ENCODE data around the gene PGLYRP2.
"Not testable (repeated sequence)": the region's sequence is repeated elsewhere in the genome, so short reads cannot be mapped to it uniquely, and the experiment has no call there.

Gene PGLYRP2

DNA sequence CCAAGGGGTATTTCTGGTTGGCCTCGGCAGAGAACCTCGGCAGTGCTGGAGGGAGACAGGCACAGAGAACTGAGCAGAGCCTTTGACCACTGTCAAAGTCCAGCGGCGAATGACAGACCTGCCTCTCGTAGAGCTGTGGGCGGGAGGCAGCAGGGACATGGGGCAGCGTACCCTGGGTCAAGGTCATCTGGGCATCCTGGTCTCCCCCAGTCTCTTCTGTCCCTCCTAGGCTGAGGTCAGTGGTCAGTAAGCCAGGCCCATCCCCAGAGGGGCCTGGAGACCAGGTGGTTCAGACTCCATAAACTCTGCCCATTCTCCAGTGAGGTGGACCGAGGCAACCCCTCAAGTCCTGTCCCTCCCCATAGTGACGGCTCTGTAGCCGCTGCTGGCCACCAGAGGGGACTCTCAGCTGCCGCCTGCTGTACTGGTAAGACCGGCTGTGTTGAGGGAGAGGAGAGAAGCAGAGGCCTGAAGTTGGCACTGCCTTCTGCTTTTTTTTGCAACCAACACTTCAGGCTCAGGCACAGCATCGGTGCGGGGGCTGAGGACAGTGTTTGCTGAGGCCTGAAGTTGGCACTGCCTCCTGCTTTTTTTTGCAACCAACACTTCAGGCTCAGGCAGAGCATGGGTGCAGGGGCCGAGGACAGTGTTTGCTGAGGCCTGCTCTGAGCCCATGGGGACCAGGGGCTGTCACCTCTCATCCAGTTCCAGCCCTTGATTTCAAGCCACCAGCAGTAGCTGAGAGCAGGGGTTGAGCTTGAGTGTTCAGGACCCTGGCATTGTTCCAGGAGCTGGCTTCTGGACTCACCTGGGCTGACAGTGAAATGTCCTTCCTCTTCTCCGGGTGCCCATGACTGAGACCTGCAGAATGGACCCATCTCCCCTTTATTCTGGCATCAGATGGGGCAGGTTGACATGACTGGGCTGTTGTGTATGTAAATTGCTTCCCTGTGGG, at the start of gene PGLYRP2:
Gene PGLYRP2 (minus strand): TSS at position 111 of the 955 bp plus-strand sequence. CDS start 130 bp downstream, outside the sequence.
- no peak for DNase-seq

GRCh38 chr19:15527705-15528104, 48.4 kb upstream of the PGLYRP2 start:
- DNase-seq: no peak

DNA sequence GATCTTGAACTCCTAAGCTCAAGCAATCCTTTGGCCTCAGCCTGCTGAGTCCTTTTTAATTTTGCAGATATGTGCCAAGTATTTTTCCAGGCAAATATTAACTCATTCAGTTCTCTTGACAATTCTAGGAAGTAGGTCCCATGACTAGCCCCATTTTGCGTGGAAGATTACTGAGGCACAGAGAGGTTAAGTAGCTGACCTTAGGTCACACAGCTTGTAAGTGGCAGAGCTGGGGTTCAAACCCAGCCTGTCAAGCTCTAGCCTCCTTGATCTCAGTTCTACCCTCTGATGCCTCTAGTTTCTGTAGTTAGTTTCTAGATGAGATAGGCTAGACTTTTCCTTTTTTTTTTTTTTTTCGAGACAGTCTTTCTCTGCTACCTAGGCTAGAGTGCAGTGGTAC, 47.1 kb upstream of the PGLYRP2 start:
- no peak for DNase-seq

- no peak for DNase-seq
Measured at GRCh38 chr19:15525291-15525690, 46.0 kb upstream of the PGLYRP2 start.

- DNase-seq: no peak
Measured at GRCh38 chr19:15524781-15525180, 45.5 kb upstream of the PGLYRP2 start.

- DNase-seq: no peak
Measured at GRCh38 chr19:15519433-15519976, 40.2 kb upstream of the PGLYRP2 start.

- no peak for DNase-seq
Measured at GRCh38 chr19:15517778-15518177, 38.5 kb upstream of the PGLYRP2 start.

- DNase-seq: no peak
Measured at GRCh38 chr19:15516363-15516762, 37.1 kb upstream of the PGLYRP2 start.

DNA sequence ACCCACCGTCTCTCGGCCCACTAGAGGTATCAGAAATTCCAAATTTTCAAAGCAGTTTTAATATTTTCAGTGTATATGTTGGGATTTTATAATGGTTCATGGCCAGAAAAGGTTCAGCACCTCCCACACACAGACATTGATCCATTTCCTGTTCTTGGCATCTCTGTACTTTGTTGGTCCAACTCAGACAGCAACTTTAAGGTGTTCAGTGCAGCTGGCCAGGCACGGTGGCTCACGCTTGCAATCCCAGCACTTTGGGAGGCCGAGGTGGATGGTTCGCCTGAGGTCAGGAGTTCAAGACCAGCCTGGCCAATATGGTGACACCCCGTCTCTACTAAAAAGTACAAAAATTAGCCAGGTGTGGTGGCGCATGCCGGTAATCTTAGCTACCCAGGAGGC, 35.9 kb upstream of the PGLYRP2 start:
- DNase-seq: not testable (repeated sequence)

- no peak for DNase-seq
Measured at GRCh38 chr19:15511671-15512424, 32.5 kb upstream of the PGLYRP2 start.

DNA sequence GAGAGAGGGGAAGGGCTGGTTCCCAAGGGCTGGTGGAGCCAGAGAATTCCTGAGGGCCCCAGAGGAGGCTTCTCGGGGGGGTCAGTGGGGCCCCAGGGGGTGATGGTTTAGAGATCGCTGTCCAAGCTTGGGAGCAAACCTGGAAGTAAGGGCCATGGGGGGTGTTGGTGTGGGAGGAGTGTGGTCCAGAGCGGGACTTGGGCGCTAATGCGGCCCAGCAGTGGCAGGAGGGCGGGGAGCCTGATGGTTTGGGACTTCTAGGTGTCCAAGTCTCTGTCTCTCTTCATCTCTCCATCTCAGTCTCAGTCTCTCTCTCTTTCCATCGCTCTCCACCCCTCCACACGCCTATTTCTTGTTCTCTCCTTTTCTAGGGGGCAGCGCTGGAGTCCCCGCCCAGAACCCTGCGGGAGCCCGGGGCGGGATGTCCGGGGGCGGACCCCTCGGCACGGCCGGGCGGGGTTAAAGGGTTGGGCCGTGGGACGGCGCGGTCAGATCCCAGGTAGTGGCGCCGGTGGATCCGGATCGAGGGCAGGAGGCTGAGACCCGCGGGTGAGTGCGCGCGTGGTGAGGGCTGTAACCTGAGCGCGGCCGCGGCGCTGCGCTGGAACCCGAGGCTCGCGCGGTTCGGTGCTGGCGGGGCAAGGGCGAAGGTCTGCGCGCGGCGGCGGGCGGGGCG, 28.9 kb upstream of the PGLYRP2 start, which contains the start of gene CYP4F22:
Gene CYP4F22 (plus strand): TSS at position 491 of the 676 bp plus-strand sequence. CDS start 16,812 bp downstream, outside the sequence.
- DNase-seq: no peak

DNA sequence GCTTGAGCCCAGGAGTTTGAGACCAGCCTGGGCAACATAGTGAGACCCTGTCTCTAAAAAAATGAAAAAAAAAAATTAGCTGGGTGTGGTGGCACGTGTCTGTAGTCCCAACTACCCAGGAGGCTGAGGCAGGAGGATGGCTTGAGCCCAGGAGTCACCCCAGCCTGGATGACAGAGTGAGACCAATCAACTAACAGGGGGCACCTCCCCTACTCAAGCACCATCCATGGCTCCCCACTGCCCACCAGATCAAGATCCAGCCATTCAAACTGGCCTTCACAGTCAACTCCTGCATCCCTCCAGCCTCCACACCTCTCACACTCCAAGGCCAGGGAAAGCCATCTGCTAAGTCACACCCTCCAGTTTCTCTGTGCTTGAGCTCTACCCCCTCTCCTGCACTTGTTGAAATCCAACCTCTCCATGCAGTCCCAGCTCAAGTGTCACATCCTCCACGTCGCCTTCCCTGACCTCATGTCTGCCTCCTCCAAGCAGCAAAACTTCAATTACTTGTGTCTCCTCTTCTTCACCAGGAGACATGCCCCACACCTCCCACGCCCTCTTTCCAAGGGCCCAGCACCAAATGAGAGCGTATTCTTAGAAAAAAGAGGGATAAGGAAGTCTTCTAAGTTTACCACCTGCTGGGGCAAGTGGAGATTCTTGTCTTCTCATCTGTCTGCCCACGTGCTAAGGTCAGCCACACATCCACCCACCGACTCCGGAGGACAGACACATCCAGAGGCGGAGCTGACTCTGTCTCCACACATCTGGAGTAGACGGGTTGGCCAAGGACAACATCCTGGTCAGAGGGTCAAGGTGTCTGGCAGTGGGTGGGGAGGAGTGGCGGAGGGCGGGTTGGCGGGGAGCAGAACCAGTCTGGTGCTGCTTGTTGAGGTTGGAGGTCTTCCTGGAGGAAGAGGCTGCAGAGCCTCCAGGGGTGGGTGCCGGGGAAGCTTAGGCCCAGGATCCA, 28.1 kb upstream of the PGLYRP2 start:
- DNase-seq: no peak

GRCh38 chr19:15506074-15506571, 26.8 kb upstream of the PGLYRP2 start:
- DNase-seq: no peak

DNA sequence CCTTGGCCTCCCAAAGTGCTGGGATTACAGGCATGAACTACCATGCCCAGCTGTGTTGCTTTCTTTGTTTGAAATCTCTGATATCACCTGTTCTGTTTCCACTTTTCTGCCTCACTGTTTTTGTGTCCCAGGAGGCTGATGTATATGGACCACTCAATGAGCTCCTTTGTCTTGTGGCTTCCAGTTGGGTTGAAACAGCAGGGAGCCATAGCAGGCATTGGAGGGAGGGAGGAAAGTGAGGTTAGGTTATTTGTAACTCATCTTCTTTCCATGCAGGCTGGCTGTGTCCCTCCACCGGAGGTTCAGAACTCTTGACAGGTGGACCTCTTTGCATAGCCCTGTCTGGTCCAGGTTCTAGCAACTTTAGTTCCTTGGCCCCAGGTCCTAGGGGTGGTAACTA, 23.0 kb upstream of the PGLYRP2 start:
- DNase-seq: no peak

GRCh38 chr19:15501596-15501995, 22.3 kb upstream of the PGLYRP2 start:
- DNase-seq: no peak

- no peak for DNase-seq
Measured at GRCh38 chr19:15498910-15499309, 19.6 kb upstream of the PGLYRP2 start.

DNA sequence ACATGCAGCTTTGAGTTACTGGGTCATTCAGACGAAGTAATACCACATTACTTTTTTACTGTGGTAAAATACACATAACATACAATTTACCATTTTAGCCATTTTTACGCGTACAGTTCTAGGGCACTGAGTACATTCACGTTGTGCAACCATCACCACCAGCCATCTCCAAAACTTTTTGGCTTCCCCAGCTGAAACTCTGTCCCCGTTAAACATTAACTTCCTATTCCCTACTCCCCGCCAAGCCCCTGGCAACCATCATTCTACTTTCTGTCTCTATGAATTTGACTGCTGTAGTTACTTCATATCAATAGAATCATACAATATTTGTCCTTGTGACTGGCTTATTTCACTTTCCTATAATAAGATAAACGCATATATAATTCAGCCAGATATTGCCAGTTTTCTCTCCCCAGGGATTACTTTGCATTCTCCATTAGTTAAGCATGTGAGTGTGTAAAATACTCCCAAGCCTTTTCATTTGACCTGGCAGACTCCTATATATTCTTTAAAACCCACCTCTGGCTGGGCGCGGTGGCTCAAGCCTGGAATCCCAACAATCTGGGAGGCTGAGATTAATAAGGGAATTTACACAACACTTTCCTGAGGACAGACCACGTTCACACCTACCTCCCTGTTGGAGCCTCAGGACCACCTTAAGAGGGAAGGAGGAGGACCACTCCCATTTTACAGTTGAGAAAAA, 19.0 kb upstream of the PGLYRP2 start:
- no peak for DNase-seq

- no peak for DNase-seq
Measured at GRCh38 chr19:15495151-15495550, 15.8 kb upstream of the PGLYRP2 start.

DNA sequence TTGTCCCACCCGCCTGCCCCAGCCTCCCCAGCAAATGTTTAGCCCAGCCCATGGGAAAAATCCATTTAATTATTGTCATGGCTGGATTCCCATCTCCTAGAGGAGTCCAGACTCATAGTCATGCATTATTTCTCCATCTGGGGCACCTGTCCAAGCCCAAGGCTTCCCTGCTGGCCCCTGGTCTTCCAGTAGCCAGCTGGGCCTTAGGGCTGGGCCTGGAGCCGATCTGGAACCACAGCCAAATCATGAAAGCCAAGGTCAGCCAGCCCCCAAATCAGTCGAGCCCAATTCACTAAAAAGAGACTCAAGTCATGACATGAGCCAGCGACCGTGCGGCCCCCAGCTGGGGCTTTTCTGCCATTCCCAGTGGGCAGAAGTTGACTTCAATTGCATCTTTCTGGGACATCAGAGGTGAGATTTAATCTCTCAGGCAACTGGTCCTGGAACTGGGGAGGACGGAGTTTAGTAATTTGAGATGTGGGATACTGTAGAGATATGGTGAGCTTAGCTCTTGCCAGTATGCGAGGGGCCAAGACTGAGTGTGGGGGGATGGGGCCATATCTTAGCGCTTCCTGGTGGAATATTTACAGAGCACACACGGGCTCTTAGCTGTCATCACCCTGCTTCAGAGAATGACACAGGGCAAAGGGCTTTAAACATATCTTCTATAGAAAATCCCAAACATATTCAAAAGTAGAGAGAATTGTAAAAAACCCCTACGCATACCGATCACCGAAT, 9.4 kb upstream of the PGLYRP2 start:
- DNase-seq: no peak

DNA sequence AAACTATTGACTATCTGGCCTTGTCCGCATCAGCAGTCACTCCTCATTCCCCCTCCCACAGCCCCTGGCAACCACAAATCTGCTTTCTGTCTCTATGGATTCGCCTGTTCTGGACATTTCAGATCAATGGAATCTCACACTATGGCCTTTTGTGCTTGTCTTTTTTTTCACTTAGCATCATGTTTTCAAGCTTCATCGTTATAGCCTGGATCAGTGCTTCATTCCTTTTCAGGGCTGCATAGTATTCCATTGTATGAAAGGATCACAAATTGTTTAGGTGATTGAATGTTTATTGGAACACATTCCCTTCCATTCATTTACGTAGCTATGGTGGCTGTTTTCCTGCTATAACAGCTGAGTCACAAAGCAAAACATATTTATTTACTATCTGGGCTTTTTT, 7.7 kb upstream of the PGLYRP2 start:
- DNase-seq: no peak

Measured in NCI-H1105 treated with DMSO at 0.1 percent for 48 hours (cell line).